CD14-positive monocyte (primary cell): ENCODE measurements around the gene ABCA4. TPM values are rescaled to one million over a fixed set of nuclear protein-coding genes. Genes with fewer than 3 reads are reported as not detected.
A peak's percentile ranks its signal among the peaks of the same experiment; 100 is the strongest.

Experiments used
- DNase-seq, 3 donors: peaks; one replicate each; pipeline ENCODE4 v3.0.0-alpha.2; 2011 to 2022
- H2AFZ ChIP-seq: 2 replicates; pipeline ENCODE4 v1.6.0; 2012; ENCODE audit warnings: mild to moderate bottlenecking, low read depth, low read length, inconsistent platforms; ENCODE audit not compliant: insufficient read depth, poor library complexity, severe bottlenecking
- H3K27ac ChIP-seq, 2 donors: 1 replicate in 1 of 2; 2 replicates in 1 of 2; pipeline ENCODE4 v1.5.1; 2012 to 2013; ENCODE audit warnings: low read length in 2 of 2, control low read depth in 1 of 2, inconsistent platforms in 1 of 2, low read depth in 1 of 2, mild to moderate bottlenecking in 1 of 2
- H3K27me3 ChIP-seq, 2 donors: one replicate each; pipeline versions ENCODE4 v1.6.0 to v1.6.1; 2011 to 2013; ENCODE audit warnings: low read length in 2 of 2; ENCODE audit not compliant: control insufficient read depth in 2 of 2, insufficient read depth in 2 of 2
- H3K36me3 ChIP-seq, 2 donors: replicated peaks in 1 of 2; 1 replicate in 1 of 2; 2 replicates in 1 of 2; pipeline versions ENCODE4 v1.5.1 to v1.6.1; 2012 to 2013; ENCODE audit warnings: low read length in 2 of 2, control low read depth in 1 of 2, inconsistent platforms in 1 of 2, mild to moderate bottlenecking in 1 of 2; ENCODE audit not compliant: insufficient read depth in 2 of 2, control insufficient read depth in 1 of 2
- H3K4me1 ChIP-seq, 2 donors: 1 replicate in 1 of 2; 2 replicates in 1 of 2; pipeline versions ENCODE4 v1.5.1 to v1.6.1; 2012 to 2013; ENCODE audit warnings: low read length in 2 of 2, control low read depth in 1 of 2, inconsistent platforms in 1 of 2, mild to moderate bottlenecking in 1 of 2, moderate library complexity in 1 of 2; ENCODE audit not compliant: insufficient read depth in 2 of 2, control insufficient read depth in 1 of 2
- H3K4me2 ChIP-seq: replicated peaks from 2 replicates; pipeline ENCODE3; 2012; ENCODE audit warnings: low read length, moderate library complexity, mild to moderate bottlenecking; ENCODE audit not compliant: poor library complexity, severe bottlenecking; ENCODE audit errors: extremely low read depth
- H3K4me3 ChIP-seq, 3 experiments: fragments of 200-600 bp in 1 of 3; sonication (generic) in 1 of 3; replicated peaks in 1 of 3; 1 replicate in 2 of 3; 2 replicates in 1 of 3; pipeline ENCODE4 v1.5.1; 2011 to 2013; ENCODE audit warnings: low read length in 3 of 3, mild to moderate bottlenecking in 3 of 3, control low read depth in 2 of 3, low read depth in 2 of 3, inconsistent platforms in 1 of 3, moderate library complexity in 1 of 3
- H3K79me2 ChIP-seq: 2 replicates; pipeline ENCODE4 v1.6.0; 2012; ENCODE audit warnings: mild to moderate bottlenecking, control low read depth, inconsistent platforms, low read length, moderate library complexity; ENCODE audit not compliant: insufficient read depth
- H3K9ac ChIP-seq: 2 replicates; pipeline ENCODE4 v1.6.0; 2017; ENCODE audit warnings: low read length, mild to moderate bottlenecking; ENCODE audit not compliant: insufficient read depth, poor library complexity, severe bottlenecking
- H3K9me3 ChIP-seq, 2 donors: replicated peaks in 1 of 2; 1 replicate in 1 of 2; 2 replicates in 1 of 2; pipeline versions ENCODE4 v1.5.1 to v1.6.1; 2012 to 2013; ENCODE audit warnings: low read length in 2 of 2, control low read depth in 1 of 2; ENCODE audit not compliant: control insufficient read depth in 1 of 2, insufficient read depth in 1 of 2
- H4K20me1 ChIP-seq: 2 replicates; pipeline ENCODE4 v1.6.0; 2012; ENCODE audit warnings: mild to moderate bottlenecking, low read length, control low read depth, moderate library complexity; ENCODE audit not compliant: insufficient read depth
- H3K27ac Mint-ChIP-seq, 7 donors: one replicate each; pipeline ENCODE4 v1.8.0; 2020; ENCODE audit warnings: mild to moderate bottlenecking in 7 of 7, mixed read lengths in 7 of 7, moderate library complexity in 6 of 7, inconsistent platforms in 2 of 7
- H3K27me3 Mint-ChIP-seq, 3 donors: one replicate each; pipeline ENCODE4 v1.8.0; 2021 to 2022; ENCODE audit warnings: low read depth in 3 of 3, mild to moderate bottlenecking in 3 of 3, mixed read lengths in 3 of 3, moderate library complexity in 3 of 3, inconsistent platforms in 1 of 3
- H3K36me3 Mint-ChIP-seq, 2 donors: one replicate each; pipeline ENCODE4 v1.8.0; 2020; ENCODE audit warnings: mixed read lengths in 2 of 2, inconsistent platforms in 1 of 2, mild to moderate bottlenecking in 1 of 2
- H3K4me1 Mint-ChIP-seq: one replicate; pipeline ENCODE4 v1.8.0; 2020; ENCODE audit warnings: mild to moderate bottlenecking, mixed read lengths
- H3K4me3 Mint-ChIP-seq, 2 donors: one replicate each; pipeline ENCODE4 v1.8.0; 2020; ENCODE audit warnings: mild to moderate bottlenecking in 2 of 2, mixed read lengths in 2 of 2, moderate library complexity in 1 of 2
- H3K9me3 Mint-ChIP-seq, 7 donors: one replicate each; pipeline ENCODE4 v1.8.0; 2020 to 2022; ENCODE audit warnings: mixed read lengths in 7 of 7, mild to moderate bottlenecking in 6 of 7, moderate library complexity in 6 of 7, inconsistent platforms in 2 of 7
- CTCF ChIP-seq: fragments of 200-600 bp; IDR thresholded peaks from one replicate; pipeline ENCODE4 v1.8.0; 2022; ENCODE audit warnings: antibody characterized with exemption, mild to moderate bottlenecking
- WGBS: methylation state at CpG from one replicate; pipeline ENCODE4 v1.1.5; 2013; ENCODE audit warnings: missing lambda C conversion rate; ENCODE audit not compliant: insufficient coverage; 5-methylcytosine and 5-hydroxymethylcytosine counted together
- intact Hi-C, 2 donors: fragments of 100-400 bp; cut with micrococcal nuclease; formaldehyde crosslinking; loops; one replicate each; pipeline versions ENCODE4 v1.15.0 to v1.15.1; 2023
- polyA plus RNA-seq, 3 donors: library from polyadenylated mRNA; depleted of rRNA in 1 of 3; unstranded in 2 of 3; stranded (reverse) in 1 of 3; fragments of 300-500 nt in 2 of 3; fragments of >200 nt in 1 of 3; fragmentation: Illumina TruSeq in 2 of 3; gene quantifications; 1 replicate in 2 of 3; 2 replicates in 1 of 3; pipeline ENCODE4 v1.2.3, GENCODE V29; 2012 to 2021

Gene ABCA4
- polyA plus RNA-seq, 3 donors, result not detected

GRCh38 chr1:94056996-94057395 lies 64.0 kb downstream of the ABCA4 start:
- Histone ChIP-seq H3K27me3 (peaks cover 11 to 19% of the 10 kb centered on the region in 2 donors), H3K27ac (no peak overlapping the region), H3K4me3 (no peak overlapping the region), H3K36me3 (no peaks in the 10 kb centered on the region), H3K4me2 (no peak overlapping the region), H3K4me1 (no peaks in the 10 kb centered on the region), H3K9ac (no peak overlapping the region), H3K9me3 (no peaks in the 10 kb centered on the region), H3K79me2 (no peaks in the 10 kb centered on the region), H4K20me1 (no peaks in the 10 kb centered on the region), H2AFZ (no peak overlapping the region)
- no peak for TF ChIP-seq CTCF
- Mint-ChIP-seq H3K36me3 (no peaks in the 10 kb centered on the region), H3K27ac (peak overlapping the region in 1 of 7 donors; percentile 7), H3K4me3 (no peak overlapping the region), H3K4me1 (peaks cover 2% of the 10 kb centered on the region), H3K9me3 (no peaks in the 10 kb centered on the region), H3K27me3 (peaks cover 18 to 36% (median 22%) of the 10 kb centered on the region in 3 donors)
- no peak for DNase-seq
- intact Hi-C loops, result loop anchor here in 1 of 2 donors (5.0 kb wide), 1 partner anchor 405 kb away; no protein-coding TSS in a partner anchor
- WGBS, result 93% methylated on average over 2 of the region's 2 CpGs

- no peak for DNase-seq
- Mint-ChIP-seq H3K27ac (no peak overlapping the region), H3K4me1 (no peaks in the 10 kb centered on the region), H3K27me3 (peaks cover 18 to 37% (median 20%) of the 10 kb centered on the region in 3 donors), H3K36me3 (no peaks in the 10 kb centered on the region), H3K9me3 (no peaks in the 10 kb centered on the region), H3K4me3 (peak overlapping the region in 1 of 2 donors; percentile 26)
- no peak overlapping the region for H3K27ac ChIP-seq
- H3K9ac ChIP-seq, result no peak overlapping the region
- H4K20me1 ChIP-seq, result no peaks in the 10 kb centered on the region
- H3K27me3 ChIP-seq, result peaks cover 11 to 20% of the 10 kb centered on the region in 2 donors
- WGBS, result 82% methylated on average over 4 of the region's 6 CpGs
- no peaks in the 10 kb centered on the region for H3K36me3 ChIP-seq
- no peak overlapping the region for H3K4me2 ChIP-seq
- intact Hi-C loops, result loop anchor here in 1 of 2 donors (5.0 kb wide), 1 partner anchor 406 kb away; no protein-coding TSS in a partner anchor
- H2AFZ ChIP-seq, result no peak overlapping the region
- H3K4me3 ChIP-seq, result no peak overlapping the region
- no peaks in the 10 kb centered on the region for H3K4me1 ChIP-seq
- no peaks in the 10 kb centered on the region for H3K79me2 ChIP-seq
- H3K9me3 ChIP-seq, result no peaks in the 10 kb centered on the region
- no peak for TF ChIP-seq CTCF
These were observed 64.8 kb downstream of the ABCA4 start for GRCh38 chr1:94056171-94056570.
